Left lung (tissue), 10 donors: Measurements from ENCODE around the gene PRKD2. TPM values are rescaled to one million over a fixed set of nuclear protein-coding genes. Genes with fewer than 3 reads are reported as not detected.

Experiments used
- ATAC-seq: fragments of 200-7000 bp; cut with Tn5 transposase; one replicate; pipeline ENCODE4 v1.9.1; 2020; ENCODE audit warnings: moderate library complexity
- DNase-seq, 4 donors: peaks; one replicate each; pipeline ENCODE4 v3.0.0-alpha.2; 2013 to 2020
- H3K27ac ChIP-seq, 2 donors: fragments of 200-600 bp; sonication (generic) in 1 of 2; one replicate each; pipeline versions ENCODE4 v1.5.0 to v1.8.0; 2020 to 2021
- H3K27me3 ChIP-seq, 2 donors: fragments of 200-600 bp; sonication (generic) in 1 of 2; one replicate each; pipeline versions ENCODE4 v1.5.0 to v1.8.0; 2020 to 2021
- H3K36me3 ChIP-seq, 2 donors: fragments of 200-600 bp; sonication (generic) in 1 of 2; one replicate each; pipeline versions ENCODE4 v1.5.0 to v1.8.0; 2020 to 2021
- H3K4me1 ChIP-seq, 2 donors: fragments of 200-600 bp; one replicate each; pipeline ENCODE4 v1.8.0; 2021
- H3K4me3 ChIP-seq, 2 donors: fragments of 200-600 bp; sonication (generic) in 1 of 2; one replicate each; pipeline versions ENCODE4 v1.5.0 to v1.8.0; 2020 to 2021; ENCODE audit warnings: mild to moderate bottlenecking in 1 of 2
- H3K9me3 ChIP-seq, 2 donors: fragments of 200-600 bp; sonication (generic) in 1 of 2; one replicate each; pipeline versions ENCODE4 v1.5.0 to v1.8.0; 2020 to 2021
- intact Hi-C, 2 donors: fragments of 100-400 bp; cut with DNase I; formaldehyde crosslinking; loops; one replicate each; pipeline versions ENCODE4 v1.11.2 to v1.14.2; 2022
- polyA plus RNA-seq, 6 donors: library from polyadenylated mRNA; unstranded; fragments of 120-200 nt; gene quantifications; one replicate each; pipeline ENCODE4 v1.2.1, GENCODE V29; 2013; ENCODE audit not compliant: insufficient read length in 6 of 6
- total RNA-seq, 2 donors: library from RNA; stranded (reverse); fragmentation: NEBNext Ultra II Directional; extraction: Animal tissue kit (Norgen Biotek cat#: 25700); gene quantifications; one replicate each; pipeline ENCODE4 v1.2.1, GENCODE V29; 2021
- TF ChIP-seq, protein P1 (sequence below), 2 donors: fragments of 200-600 bp; sonication (generic) in 1 of 2; IDR thresholded peaks; one replicate each; pipeline versions ENCODE4 v1.5.0 to v1.8.0; 2021; ENCODE audit warnings: antibody characterized with exemption in 2 of 2
- donor health status: DM: no; HTN: yes; CAD: no.
- donor health status: DM: no; HTN: no; CAD: no.

Gene PRKD2
- total and polyA plus RNA-seq, 8 donors = 37.8 to 61.4 (median 53.1) TPM

DNA sequence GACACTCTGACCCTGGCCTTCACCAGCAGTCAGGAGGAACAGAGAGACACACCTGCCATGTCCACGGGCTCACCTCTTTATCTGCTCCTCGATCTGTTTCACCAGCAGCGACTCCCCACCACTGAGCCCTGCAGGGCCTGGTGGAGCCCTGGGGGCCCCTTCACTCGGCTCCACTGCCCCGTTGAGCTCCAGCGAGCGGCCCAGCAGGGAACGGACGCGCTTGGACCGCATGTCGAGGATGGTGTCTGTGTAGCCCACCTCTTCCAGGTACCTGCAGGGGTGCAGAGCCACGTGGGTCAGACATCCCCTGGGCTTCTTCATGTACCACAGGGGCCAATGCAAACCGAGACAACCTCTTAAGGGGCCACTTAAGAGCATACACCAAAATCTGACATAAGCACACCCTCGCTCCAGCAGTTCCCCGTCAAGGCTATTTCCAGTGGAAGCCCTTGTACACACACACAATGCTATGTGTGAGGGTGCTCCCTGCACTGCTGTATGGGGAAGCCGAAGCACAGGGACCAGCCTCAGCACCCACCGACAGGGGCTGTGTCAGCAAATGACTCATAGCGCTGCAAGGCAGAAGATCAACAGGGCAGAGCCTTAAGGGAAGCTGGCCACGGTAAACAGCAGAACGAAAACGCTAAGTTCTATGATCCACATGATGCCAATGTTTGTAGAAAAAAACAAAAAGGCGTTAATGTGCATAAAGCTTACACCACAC is 16.2 kb upstream of the PRKD2 start:
- Histone ChIP-seq H3K27me3 (no peaks in the 10 kb centered on the region), H3K9me3 (no peaks in the 10 kb centered on the region), H3K4me3 (no peak overlapping the region), H3K4me1 (peaks cover 6 to 95% of the 10 kb centered on the region in 2 donors), H3K27ac (peak overlapping the region; percentile 49 to 94), H3K36me3 (peaks cover 0 to 84% of the 10 kb centered on the region in 2 donors)
- TF ChIP-seq, protein P1, sequence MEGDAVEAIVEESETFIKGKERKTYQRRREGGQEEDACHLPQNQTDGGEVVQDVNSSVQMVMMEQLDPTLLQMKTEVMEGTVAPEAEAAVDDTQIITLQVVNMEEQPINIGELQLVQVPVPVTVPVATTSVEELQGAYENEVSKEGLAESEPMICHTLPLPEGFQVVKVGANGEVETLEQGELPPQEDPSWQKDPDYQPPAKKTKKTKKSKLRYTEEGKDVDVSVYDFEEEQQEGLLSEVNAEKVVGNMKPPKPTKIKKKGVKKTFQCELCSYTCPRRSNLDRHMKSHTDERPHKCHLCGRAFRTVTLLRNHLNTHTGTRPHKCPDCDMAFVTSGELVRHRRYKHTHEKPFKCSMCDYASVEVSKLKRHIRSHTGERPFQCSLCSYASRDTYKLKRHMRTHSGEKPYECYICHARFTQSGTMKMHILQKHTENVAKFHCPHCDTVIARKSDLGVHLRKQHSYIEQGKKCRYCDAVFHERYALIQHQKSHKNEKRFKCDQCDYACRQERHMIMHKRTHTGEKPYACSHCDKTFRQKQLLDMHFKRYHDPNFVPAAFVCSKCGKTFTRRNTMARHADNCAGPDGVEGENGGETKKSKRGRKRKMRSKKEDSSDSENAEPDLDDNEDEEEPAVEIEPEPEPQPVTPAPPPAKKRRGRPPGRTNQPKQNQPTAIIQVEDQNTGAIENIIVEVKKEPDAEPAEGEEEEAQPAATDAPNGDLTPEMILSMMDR (IDR thresholded peaks at IDR 0.05) = peak in 1 of 2 donors; percentile 21
- ATAC-seq (peak; percentile 61), DNase-seq (peak in 2 of 4 donors; percentile 82 to 89)
- intact Hi-C loops = no loop called here

DNA sequence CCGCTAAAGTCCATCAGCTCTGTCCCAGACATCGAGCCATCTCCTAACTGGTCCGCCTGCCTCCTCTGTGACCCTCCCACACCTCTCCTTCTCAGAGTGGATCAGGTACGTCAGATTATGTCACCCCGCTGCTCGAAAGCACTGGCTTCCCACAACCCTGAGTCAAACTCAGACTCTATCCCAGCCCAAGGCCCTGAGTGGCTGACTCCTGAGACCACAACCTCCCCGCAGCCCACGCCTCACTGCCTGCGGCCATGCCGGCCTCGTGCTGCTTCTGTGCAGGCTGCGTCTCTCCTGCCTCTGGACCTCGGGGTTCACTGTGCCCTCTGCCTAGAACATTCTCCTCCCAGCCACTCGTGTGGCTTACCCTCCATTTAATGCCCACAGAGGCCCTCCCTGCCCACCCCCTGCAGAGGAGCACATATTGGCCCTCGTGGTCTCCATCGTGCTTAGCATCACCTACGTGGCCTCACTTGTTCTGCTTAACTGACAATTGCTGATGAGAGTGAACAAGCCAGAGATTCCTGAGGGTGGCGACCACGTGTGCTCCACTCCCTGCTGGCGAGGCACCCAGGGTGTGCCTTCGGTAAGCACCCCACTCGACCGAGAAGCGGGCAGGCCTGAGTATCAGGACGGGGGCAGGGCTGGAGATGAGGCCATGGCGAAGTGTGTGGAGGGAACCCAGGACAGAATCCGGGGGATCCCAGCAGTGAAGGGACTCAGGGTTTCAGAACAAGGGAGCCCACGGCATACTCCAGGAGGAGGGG is 15.4 kb upstream of the PRKD2 start:
- DNase-seq = no peak
- Histone ChIP-seq H3K36me3 (peaks cover 0 to 84% of the 10 kb centered on the region in 2 donors), H3K9me3 (no peaks in the 10 kb centered on the region), H3K27ac (peak overlapping the region in 1 of 2 donors; percentile 94), H3K4me3 (no peak overlapping the region), H3K27me3 (no peaks in the 10 kb centered on the region), H3K4me1 (peaks cover 6 to 97% of the 10 kb centered on the region in 2 donors)
- ATAC-seq = peak; percentile 38
- TF ChIP-seq, protein P1 (IDR thresholded peaks at IDR 0.05) = no peak
- intact Hi-C loops = no loop called here

DNA sequence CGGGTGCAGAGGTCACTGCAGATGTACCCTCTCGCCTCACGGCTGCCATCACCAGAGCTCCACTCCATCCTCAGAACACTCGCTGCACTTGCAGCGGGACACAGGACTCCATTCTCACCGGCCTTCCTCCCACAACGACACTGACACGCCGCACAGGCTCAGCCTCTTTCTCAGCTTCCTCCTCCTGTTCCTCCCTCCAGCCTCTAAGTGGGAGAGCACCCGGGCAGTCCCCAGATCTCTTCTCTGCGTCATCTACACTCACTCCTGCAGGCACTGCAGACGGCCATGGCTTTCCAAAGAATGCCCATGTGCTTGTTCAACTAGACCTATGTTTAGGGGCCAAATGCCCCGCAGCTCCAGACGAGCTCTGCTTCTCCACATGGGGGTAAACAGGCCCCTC is 14.7 kb upstream of the PRKD2 start:
- Histone ChIP-seq H3K36me3 (peaks cover 0 to 84% of the 10 kb centered on the region in 2 donors), H3K9me3 (no peaks in the 10 kb centered on the region), H3K27ac (peak overlapping the region in 1 of 2 donors; percentile 94), H3K4me3 (peak overlapping the region in 1 of 2 donors; percentile 6), H3K27me3 (no peaks in the 10 kb centered on the region), H3K4me1 (peaks cover 6 to 97% of the 10 kb centered on the region in 2 donors)
- TF ChIP-seq, protein P1 (IDR thresholded peaks at IDR 0.05) = no peak
- ATAC-seq (peak; percentile 20), DNase-seq (peak in 2 of 4 donors; percentile 56 to 83)
- intact Hi-C loops = no loop called here

DNA sequence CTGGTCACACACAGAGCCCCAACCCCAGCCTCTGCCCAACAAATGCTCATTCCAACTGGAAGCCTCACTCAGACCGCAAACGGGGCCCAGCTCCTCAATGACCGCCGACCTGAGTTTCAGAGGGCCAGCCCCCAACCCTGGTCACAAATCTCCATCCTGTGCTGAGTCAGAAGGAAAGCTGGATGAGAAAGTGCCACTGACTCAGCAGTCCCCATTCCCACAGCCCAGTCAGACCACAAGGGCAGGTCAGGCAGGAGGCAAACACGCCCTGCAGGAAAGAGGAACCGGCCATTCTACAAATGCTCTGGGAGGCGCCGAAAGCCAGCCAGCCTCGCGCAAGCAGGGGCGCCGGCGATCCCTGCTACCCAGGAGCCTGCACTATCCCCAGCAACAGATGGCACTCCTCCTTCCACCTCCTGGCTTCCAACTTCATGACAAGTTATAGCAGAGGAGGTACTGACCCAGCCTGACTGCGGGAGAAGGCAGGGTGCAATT is 14.1 kb upstream of the PRKD2 start:
- peak in 2 of 4 donors; percentile 80 to 91 for DNase-seq
- no peaks in the 10 kb centered on the region for H3K9me3 ChIP-seq
- TF ChIP-seq, protein P1 (IDR thresholded peaks at IDR 0.05) = no peak
- peaks cover 6 to 93% of the 10 kb centered on the region in 2 donors for H3K4me1 ChIP-seq
- peak overlapping the region in 1 of 2 donors; percentile 94 for H3K27ac ChIP-seq
- intact Hi-C loops = no loop called here
- peaks cover 0 to 84% of the 10 kb centered on the region in 2 donors for H3K36me3 ChIP-seq
- peak overlapping the region in 1 of 2 donors; percentile 6 for H3K4me3 ChIP-seq
- peak; percentile 54 for ATAC-seq
- H3K27me3 ChIP-seq = no peaks in the 10 kb centered on the region

DNA sequence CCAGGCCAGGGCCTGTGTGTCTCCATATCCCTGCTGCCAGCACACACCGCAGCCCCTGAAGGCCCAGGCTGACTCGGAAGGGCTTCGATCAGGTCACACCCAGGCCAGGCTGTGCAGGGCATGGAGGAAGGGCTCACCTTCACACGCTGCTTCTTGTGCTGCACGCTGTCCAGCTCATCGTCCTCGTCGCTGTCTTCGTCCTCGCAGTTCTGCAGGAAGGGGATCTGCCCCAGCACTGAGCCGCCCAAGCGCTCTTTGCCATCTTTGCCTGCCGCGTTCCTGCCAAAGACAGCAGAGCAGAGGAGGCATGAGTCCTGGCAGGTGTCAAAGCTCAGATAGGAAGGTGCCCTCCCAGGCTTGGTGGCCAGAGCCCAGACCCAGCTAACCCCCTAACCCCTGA is 13.7 kb upstream of the PRKD2 start:
- Histone ChIP-seq H3K4me1 (peaks cover 6 to 88% of the 10 kb centered on the region in 2 donors), H3K36me3 (peaks cover 0 to 84% of the 10 kb centered on the region in 2 donors), H3K27ac (peak overlapping the region in 1 of 2 donors; percentile 94), H3K4me3 (no peak overlapping the region), H3K27me3 (no peaks in the 10 kb centered on the region), H3K9me3 (no peaks in the 10 kb centered on the region)
- intact Hi-C loops = no loop called here
- DNase-seq (peak in 1 of 4 donors; percentile 75), ATAC-seq (no peak)
- TF ChIP-seq, protein P1 (IDR thresholded peaks at IDR 0.05) = no peak
